Measurements from ENCODE around the gene USP47. TPM values are rescaled to one million over a fixed set of nuclear protein-coding genes. Genes with fewer than 3 reads are reported as not detected.
A peak's percentile ranks its signal among the peaks of the same experiment; 100 is the strongest.

Gene USP47
- total and polyA plus RNA-seq, 7 experiments from 2014 or later, result 42.1 to 72.4 (median 59.1) TPM

DNA sequence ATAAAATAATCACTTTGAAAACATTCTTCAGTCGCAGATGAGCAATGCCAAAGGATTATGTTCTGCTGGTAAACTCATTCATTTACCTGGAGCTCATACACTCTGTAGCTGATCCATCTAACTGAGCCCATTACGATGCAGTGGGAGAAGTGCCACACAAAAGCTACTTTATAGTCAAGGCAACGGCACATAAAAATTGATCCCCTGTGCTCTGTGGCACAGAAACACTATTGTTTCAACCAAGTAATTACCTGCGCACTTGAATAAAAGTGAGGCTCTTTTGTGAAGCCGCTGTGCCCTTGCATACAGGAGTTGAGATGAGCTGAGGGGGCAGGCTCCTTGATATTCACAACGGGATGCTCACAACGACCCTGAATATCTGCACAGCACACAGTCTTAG, 159.4 kb downstream of the USP47 start:
- ATAC-seq (no peak), DNase-seq (no peak)
- CTCF ChIA-PET, result no interaction called here
- H3K27me3 ChIP-seq (ENCODE audit: control insufficient read depth in 2 of 2, insufficient read depth in 2 of 2, low read length in 2 of 2), result peaks cover 3 to 4% of the 10 kb centered on the region in 2 donors
- H3K4me1 ChIP-seq (ENCODE audit: control insufficient read depth in 2 of 2, insufficient read depth in 2 of 2, low read length in 2 of 2), result no peaks in the 10 kb centered on the region
- H3K27ac ChIP-seq (ENCODE audit: low read depth, low read length), result no peak overlapping the region
- intact Hi-C loops (cut with micrococcal nuclease), result no loop called here
- POLR2A ChIA-PET, result no interaction called here
- Mint-ChIP-seq H3K4me3 (no peak overlapping the region), H3K27ac (no peak overlapping the region), H3K36me3 (no peaks in the 10 kb centered on the region), H3K9me3 (no peaks in the 10 kb centered on the region), H3K4me1 (peaks cover 0 to 17% (median 4%) of the 10 kb centered on the region in 7 donors), H3K27me3 (peaks cover 45 to 53% (median 49%) of the 10 kb centered on the region in 5 donors)
- no peaks in the 10 kb centered on the region for H3K9me3 ChIP-seq (ENCODE audit: control insufficient read depth in 2 of 3, low read length in 3 of 3)
- H3K4me3 ChIP-seq (ENCODE audit: low read length), result no peak overlapping the region
- no peaks in the 10 kb centered on the region for H3K36me3 ChIP-seq (ENCODE audit: control insufficient read depth in 2 of 3, insufficient read depth in 3 of 3, low read length in 3 of 3)

DNA sequence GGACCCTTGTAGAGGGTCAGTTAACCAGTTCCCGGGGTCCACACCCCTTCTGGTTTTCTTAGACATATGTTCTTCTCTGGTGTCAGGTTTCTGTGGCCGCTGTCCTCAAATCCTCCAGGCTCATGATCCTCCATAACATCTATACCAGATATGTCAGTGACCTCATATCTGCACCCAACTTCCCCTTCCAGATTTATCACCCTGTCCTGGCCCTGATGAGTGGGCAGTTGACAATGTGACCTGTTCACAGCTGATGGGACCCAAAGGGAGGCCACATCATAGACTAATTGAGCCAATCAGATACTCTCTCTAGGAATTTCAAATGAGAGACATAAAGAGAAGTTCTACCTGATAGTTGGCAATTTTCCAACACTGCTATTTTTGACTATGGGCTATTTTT, 161.6 kb downstream of the USP47 start:
- H3K4me1 ChIP-seq (ENCODE audit: control insufficient read depth in 2 of 2, insufficient read depth in 2 of 2, low read length in 2 of 2), result peaks cover 5 to 6% of the 10 kb centered on the region in 2 donors
- peaks cover 7 to 23% of the 10 kb centered on the region in 2 donors for H3K27me3 ChIP-seq (ENCODE audit: control insufficient read depth in 2 of 2, insufficient read depth in 2 of 2, low read length in 2 of 2)
- CTCF ChIA-PET, result no interaction called here
- no peak overlapping the region for H3K4me3 ChIP-seq (ENCODE audit: low read length)
- POLR2A ChIA-PET, result no interaction called here
- DNase-seq, result no peak
- Mint-ChIP-seq H3K9me3 (no peaks in the 10 kb centered on the region), H3K36me3 (no peaks in the 10 kb centered on the region), H3K4me3 (no peak overlapping the region), H3K4me1 (peaks cover 0 to 21% (median 9%) of the 10 kb centered on the region in 7 donors), H3K27ac (no peak overlapping the region), H3K27me3 (peaks cover 57 to 66% (median 62%) of the 10 kb centered on the region in 5 donors)
- intact Hi-C loops (cut with micrococcal nuclease), result no loop called here
- H3K36me3 ChIP-seq (ENCODE audit: control insufficient read depth in 2 of 3, insufficient read depth in 3 of 3, low read length in 3 of 3), result no peaks in the 10 kb centered on the region
- no peak for ATAC-seq
- H3K27ac ChIP-seq (ENCODE audit: low read depth, low read length), result no peak overlapping the region
- H3K9me3 ChIP-seq (ENCODE audit: control insufficient read depth in 2 of 3, low read length in 3 of 3), result no peaks in the 10 kb centered on the region

GRCh38 chr11:12003815-12004214, 162.0 kb downstream of the USP47 start:
- ChIA-PET POLR2A (no interaction called here), CTCF (no interaction called here)
- Mint-ChIP-seq H3K4me3 (no peak overlapping the region), H3K27me3 (peaks cover 57 to 67% (median 62%) of the 10 kb centered on the region in 5 donors), H3K36me3 (no peaks in the 10 kb centered on the region), H3K4me1 (peaks cover 0 to 16% (median 6%) of the 10 kb centered on the region in 7 donors), H3K27ac (no peak overlapping the region), H3K9me3 (no peaks in the 10 kb centered on the region)
- H3K9me3 ChIP-seq (ENCODE audit: control insufficient read depth in 2 of 3, low read length in 3 of 3), result no peaks in the 10 kb centered on the region
- H3K27ac ChIP-seq (ENCODE audit: low read depth, low read length), result no peak overlapping the region
- peaks cover 7 to 23% of the 10 kb centered on the region in 2 donors for H3K27me3 ChIP-seq (ENCODE audit: control insufficient read depth in 2 of 2, insufficient read depth in 2 of 2, low read length in 2 of 2)
- peaks cover 5 to 6% of the 10 kb centered on the region in 2 donors for H3K4me1 ChIP-seq (ENCODE audit: control insufficient read depth in 2 of 2, insufficient read depth in 2 of 2, low read length in 2 of 2)
- intact Hi-C loops (cut with micrococcal nuclease), result no loop called here
- ATAC-seq (no peak), DNase-seq (no peak)
- H3K4me3 ChIP-seq (ENCODE audit: low read length), result no peak overlapping the region
- no peaks in the 10 kb centered on the region for H3K36me3 ChIP-seq (ENCODE audit: control insufficient read depth in 2 of 3, insufficient read depth in 3 of 3, low read length in 3 of 3)

- POLR2A ChIA-PET, result interaction anchor here (0.5 kb wide), 1 partner anchor 1465 kb away, joined by 4 read pairs; no protein-coding TSS in a partner anchor
- Mint-ChIP-seq H3K4me3 (no peak overlapping the region), H3K4me1 (peaks cover 0 to 21% (median 14%) of the 10 kb centered on the region in 7 donors), H3K9me3 (no peaks in the 10 kb centered on the region), H3K36me3 (peaks cover 0 to 3% (median 0%) of the 10 kb centered on the region in 5 donors), H3K27ac (no peak overlapping the region), H3K27me3 (peaks cover 56 to 74% (median 70%) of the 10 kb centered on the region in 5 donors)
- no peak overlapping the region for H3K4me3 ChIP-seq (ENCODE audit: low read length)
- DNase-seq, result no peak
- no peak overlapping the region for H3K27ac ChIP-seq (ENCODE audit: low read depth, low read length)
- intact Hi-C loops (cut with micrococcal nuclease), result no loop called here
- H3K27me3 ChIP-seq (ENCODE audit: control insufficient read depth in 2 of 2, insufficient read depth in 2 of 2, low read length in 2 of 2), result peaks cover 7 to 23% of the 10 kb centered on the region in 2 donors
- H3K9me3 ChIP-seq (ENCODE audit: control insufficient read depth in 2 of 3, low read length in 3 of 3), result no peaks in the 10 kb centered on the region
- H3K4me1 ChIP-seq (ENCODE audit: control insufficient read depth in 2 of 2, insufficient read depth in 2 of 2, low read length in 2 of 2), result peaks cover 5 to 6% of the 10 kb centered on the region in 2 donors
- CTCF ChIA-PET, result interaction anchor here (0.6 kb wide), 1 partner anchor 313 kb away, joined by 3 read pairs; no protein-coding TSS in a partner anchor
- no peaks in the 10 kb centered on the region for H3K36me3 ChIP-seq (ENCODE audit: control insufficient read depth in 2 of 3, insufficient read depth in 3 of 3, low read length in 3 of 3)
- ATAC-seq, result no peak
Measured at GRCh38 chr11:12005061-12005460, 163.3 kb downstream of the USP47 start.

GRCh38 chr11:12005476-12005875, 163.7 kb downstream of the USP47 start:
- CTCF ChIA-PET, result interaction anchor here (0.6 kb wide), 1 partner anchor 30 kb away, joined by 7 read pairs; no protein-coding TSS in a partner anchor
- POLR2A ChIA-PET, result no interaction called here
- no peak overlapping the region for H3K4me3 Mint-ChIP-seq
- no peaks in the 10 kb centered on the region for H3K36me3 ChIP-seq (ENCODE audit: control insufficient read depth in 2 of 3, insufficient read depth in 3 of 3, low read length in 3 of 3)
- peaks cover 5 to 6% of the 10 kb centered on the region in 2 donors for H3K4me1 ChIP-seq (ENCODE audit: control insufficient read depth in 2 of 2, insufficient read depth in 2 of 2, low read length in 2 of 2)
- H3K27me3 Mint-ChIP-seq, result peaks cover 60 to 78% (median 74%) of the 10 kb centered on the region in 5 donors
- intact Hi-C loops (cut with micrococcal nuclease), result no loop called here
- no peak overlapping the region for H3K27ac Mint-ChIP-seq
- H3K27ac ChIP-seq (ENCODE audit: low read depth, low read length), result no peak overlapping the region
- no peak overlapping the region for H3K4me3 ChIP-seq (ENCODE audit: low read length)
- H3K27me3 ChIP-seq (ENCODE audit: control insufficient read depth in 2 of 2, insufficient read depth in 2 of 2, low read length in 2 of 2), result peaks cover 7 to 23% of the 10 kb centered on the region in 2 donors
- DNase-seq, result no peak
- H3K9me3 Mint-ChIP-seq, result peaks cover 0 to 3% (median 0%) of the 10 kb centered on the region in 11 donors
- H3K4me1 Mint-ChIP-seq, result peaks cover 0 to 21% (median 14%) of the 10 kb centered on the region in 7 donors
- ATAC-seq, result no peak
- H3K36me3 Mint-ChIP-seq, result peaks cover 0 to 3% (median 0%) of the 10 kb centered on the region in 5 donors
- H3K9me3 ChIP-seq (ENCODE audit: control insufficient read depth in 2 of 3, low read length in 3 of 3), result no peaks in the 10 kb centered on the region

DNA sequence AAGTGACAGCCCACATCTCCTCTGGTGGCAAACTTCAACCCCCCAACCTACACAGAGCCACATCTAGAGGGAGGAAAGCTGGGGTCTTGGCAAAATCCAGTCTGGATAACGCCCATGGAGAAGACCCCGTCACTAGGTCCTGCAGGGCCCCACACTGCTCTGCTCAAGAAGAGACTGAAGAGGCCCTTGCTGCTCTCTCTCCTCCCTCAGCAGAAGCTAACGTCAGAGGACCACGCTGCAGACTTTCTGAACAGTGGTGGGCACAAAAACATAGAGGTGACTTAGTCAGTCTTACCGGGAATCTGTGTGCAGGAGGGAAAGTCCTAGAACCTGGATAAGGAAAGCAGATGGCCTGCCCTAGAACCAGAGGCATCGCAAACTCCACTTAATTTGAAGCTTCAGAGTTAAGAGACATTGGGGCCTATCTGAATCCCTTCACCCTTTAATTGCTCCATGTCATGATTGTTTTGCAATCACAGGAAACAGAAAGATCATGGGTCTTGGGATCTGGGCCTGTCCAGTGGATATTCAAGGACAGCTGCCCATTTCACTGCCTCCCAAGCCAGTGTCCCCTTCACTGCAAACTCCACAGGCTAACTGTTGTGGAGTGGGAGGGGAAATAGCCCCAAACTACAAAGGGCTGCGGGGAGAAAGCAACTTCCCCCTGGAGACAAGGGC, 164.9 kb downstream of the USP47 start:
- no peak for DNase-seq
- POLR2A ChIA-PET, result no interaction called here
- intact Hi-C loops (cut with micrococcal nuclease), result no loop called here
- Histone ChIP-seq H3K4me3 (ENCODE audit: low read length) (no peak overlapping the region), H3K27me3 (ENCODE audit: control insufficient read depth in 2 of 2, insufficient read depth in 2 of 2, low read length in 2 of 2) (peaks cover 7 to 23% of the 10 kb centered on the region in 2 donors), H3K9me3 (ENCODE audit: control insufficient read depth in 2 of 3, low read length in 3 of 3) (no peaks in the 10 kb centered on the region), H3K27ac (ENCODE audit: low read depth, low read length) (no peak overlapping the region), H3K4me1 (ENCODE audit: control insufficient read depth in 2 of 2, insufficient read depth in 2 of 2, low read length in 2 of 2) (peaks cover 5 to 6% of the 10 kb centered on the region in 2 donors), H3K36me3 (ENCODE audit: control insufficient read depth in 2 of 3, insufficient read depth in 3 of 3, low read length in 3 of 3) (no peaks in the 10 kb centered on the region)
- Mint-ChIP-seq H3K4me3 (peak overlapping the region in 3 of 10 donors; percentile 21 to 86 (median 65)), H3K4me1 (peaks cover 0 to 21% (median 14%) of the 10 kb centered on the region in 7 donors), H3K27ac (no peak overlapping the region), H3K27me3 (peaks cover 71 to 86% (median 79%) of the 10 kb centered on the region in 5 donors), H3K9me3 (peaks cover 0 to 4% (median 0%) of the 10 kb centered on the region in 11 donors), H3K36me3 (peaks cover 0 to 3% (median 0%) of the 10 kb centered on the region in 5 donors)
- no peak for ATAC-seq
- CTCF ChIA-PET, result no interaction called here

Data from naive thymus-derived CD4-positive, alpha-beta T cell (primary cell).